Astrocyte (in vitro differentiated cells and primary cell): ENCODE measurements around the gene GRAMD1B. TPM values are rescaled to one million over a fixed set of nuclear protein-coding genes. Genes with fewer than 3 reads are reported as not detected.

Experiments
- DNase-seq: peaks from one replicate; pipeline ENCODE4 v3.0.0-alpha.2; 2010; ENCODE audit warnings: low read depth
- FAIRE-seq: peaks from 2 replicates; lab custom pipeline; 2011; peaks lifted over from hg19 to GRCh38; lab: Jason Lieb, UNC
- H2AFZ ChIP-seq: 2 replicates; pipeline ENCODE4 v1.6.0; 2012; ENCODE audit warnings: low read depth, low read length, inconsistent platforms
- H3K27ac ChIP-seq: 2 replicates; pipeline ENCODE4 v1.5.1; 2011; ENCODE audit warnings: low read depth, low read length, inconsistent platforms
- H3K27me3 ChIP-seq: 2 replicates; pipeline ENCODE4 v1.6.0; 2011; ENCODE audit warnings: low read length, inconsistent platforms; ENCODE audit not compliant: insufficient read depth
- H3K36me3 ChIP-seq: 2 replicates; pipeline ENCODE4 v1.5.1; 2011; ENCODE audit warnings: low read length, inconsistent platforms; ENCODE audit not compliant: insufficient read depth
- H3K4me1 ChIP-seq: 2 replicates; pipeline ENCODE4 v1.5.1; 2011; ENCODE audit warnings: low read length, inconsistent platforms; ENCODE audit not compliant: insufficient read depth
- H3K4me2 ChIP-seq: 2 replicates; pipeline ENCODE4 v1.6.0; 2012; ENCODE audit warnings: low read length, inconsistent platforms
- H3K4me3 ChIP-seq: 2 replicates; pipeline ENCODE4 v1.5.1; 2011; ENCODE audit warnings: low read depth, mild to moderate bottlenecking, low read length, inconsistent platforms; ENCODE audit not compliant: insufficient read depth
- H3K79me2 ChIP-seq: 2 replicates; pipeline ENCODE4 v1.6.0; 2012; ENCODE audit warnings: mild to moderate bottlenecking, low read length, inconsistent platforms; ENCODE audit not compliant: insufficient read depth
- H3K9ac ChIP-seq: 2 replicates; pipeline ENCODE4 v1.6.0; 2012; ENCODE audit warnings: mild to moderate bottlenecking, low read length, inconsistent platforms
- H3K9me3 ChIP-seq: 2 replicates; pipeline ENCODE4 v1.5.1; 2012; ENCODE audit warnings: low read depth, mild to moderate bottlenecking, low read length, inconsistent platforms; ENCODE audit not compliant: insufficient read depth
- H4K20me1 ChIP-seq: 2 replicates; pipeline ENCODE4 v1.6.0; 2012; ENCODE audit warnings: low read length, inconsistent platforms; ENCODE audit not compliant: insufficient read depth
- H3K27ac Mint-ChIP-seq: one replicate; pipeline ENCODE4 v1.8.0; 2021; ENCODE audit warnings: mild to moderate bottlenecking, mixed read lengths; ENCODE audit not compliant: unreplicated experiment
- H3K27me3 Mint-ChIP-seq: one replicate; pipeline ENCODE4 v1.8.0; 2021; ENCODE audit warnings: low read depth, mixed read lengths; ENCODE audit not compliant: unreplicated experiment
- H3K36me3 Mint-ChIP-seq: one replicate; pipeline ENCODE4 v1.8.0; 2021; ENCODE audit warnings: low read depth, mixed read lengths; ENCODE audit not compliant: unreplicated experiment
- H3K4me1 Mint-ChIP-seq: one replicate; pipeline ENCODE4 v1.8.0; 2021; ENCODE audit warnings: low read depth, mixed read lengths; ENCODE audit not compliant: unreplicated experiment
- H3K4me3 Mint-ChIP-seq: one replicate; pipeline ENCODE4 v1.8.0; 2021; ENCODE audit warnings: mild to moderate bottlenecking, moderate library complexity, mixed read lengths; ENCODE audit not compliant: unreplicated experiment
- H3K9me3 Mint-ChIP-seq: one replicate; pipeline ENCODE4 v1.8.0; 2021; ENCODE audit warnings: mild to moderate bottlenecking, mixed read lengths; ENCODE audit not compliant: unreplicated experiment
- CTCF ChIP-seq: IDR thresholded peaks from 2 replicates; pipeline ENCODE4 v1.5.1; 2011; ENCODE audit warnings: low read depth, mild to moderate bottlenecking, inconsistent platforms, low read length, moderate library complexity; ENCODE audit not compliant: insufficient read depth
- EZH2 ChIP-seq: IDR thresholded peaks from 2 replicates; pipeline ENCODE4 v1.6.1; 2012; ENCODE audit warnings: mild to moderate bottlenecking, low read length, inconsistent platforms; ENCODE audit not compliant: insufficient read depth
- total RNA-seq: library from RNA; stranded (reverse); gene quantifications from 2 replicates; pipeline ENCODE4 v1.2.1, GENCODE V29; 2021

Gene GRAMD1B
- total RNA-seq, 1 donor from 2014 or later: 6.5 TPM

GRCh38 chr11:123573286-123573685 is 143.2 kb downstream of the GRAMD1B start:
- FAIRE-seq: no peak
- no peak overlapping the region for H3K4me3 ChIP-seq
- H3K27ac ChIP-seq: no peak overlapping the region
- TF ChIP-seq EZH2: no peak
- TF ChIP-seq CTCF: no peak
- H3K27ac Mint-ChIP-seq: no peak overlapping the region
- no peak overlapping the region for H3K4me2 ChIP-seq
- peaks cover 4% of the 10 kb centered on the region for H3K27me3 ChIP-seq
- H3K79me2 ChIP-seq: no peaks in the 10 kb centered on the region
- H3K9ac ChIP-seq: no peak overlapping the region
- H3K4me1 ChIP-seq: no peaks in the 10 kb centered on the region
- no peaks in the 10 kb centered on the region for H3K9me3 Mint-ChIP-seq
- peaks cover 8% of the 10 kb centered on the region for H3K27me3 Mint-ChIP-seq
- no peaks in the 10 kb centered on the region for H3K36me3 Mint-ChIP-seq
- H4K20me1 ChIP-seq: peaks cover 11% of the 10 kb centered on the region
- H3K9me3 ChIP-seq: no peaks in the 10 kb centered on the region
- no peak for DNase-seq
- H3K36me3 ChIP-seq: no peaks in the 10 kb centered on the region
- no peak overlapping the region for H2AFZ ChIP-seq
- no peak overlapping the region for H3K4me3 Mint-ChIP-seq
- H3K4me1 Mint-ChIP-seq: peaks cover 4% of the 10 kb centered on the region

- no peak overlapping the region for H3K27ac ChIP-seq
- Mint-ChIP-seq H3K4me3 (no peak overlapping the region), H3K36me3 (no peaks in the 10 kb centered on the region), H3K4me1 (peaks cover 4% of the 10 kb centered on the region), H3K9me3 (no peaks in the 10 kb centered on the region), H3K27ac (no peak overlapping the region), H3K27me3 (peaks cover 19% of the 10 kb centered on the region)
- peaks cover 11% of the 10 kb centered on the region for H4K20me1 ChIP-seq
- FAIRE-seq (no peak), DNase-seq (no peak)
- no peak overlapping the region for H3K9ac ChIP-seq
- peaks cover 4% of the 10 kb centered on the region for H3K27me3 ChIP-seq
- H3K4me3 ChIP-seq: no peak overlapping the region
- no peak overlapping the region for H2AFZ ChIP-seq
- H3K4me1 ChIP-seq: no peaks in the 10 kb centered on the region
- TF ChIP-seq CTCF (no peak), EZH2 (no peak)
- H3K9me3 ChIP-seq: no peaks in the 10 kb centered on the region
- no peak overlapping the region for H3K4me2 ChIP-seq
- H3K79me2 ChIP-seq: no peaks in the 10 kb centered on the region
- H3K36me3 ChIP-seq: no peaks in the 10 kb centered on the region
These were observed 145.4 kb downstream of the GRAMD1B start for GRCh38 chr11:123575441-123575840.

- peaks cover 22% of the 10 kb centered on the region for H3K27me3 Mint-ChIP-seq
- Histone ChIP-seq H3K9ac (no peak overlapping the region), H3K36me3 (no peaks in the 10 kb centered on the region), H2AFZ (no peak overlapping the region), H3K9me3 (no peaks in the 10 kb centered on the region), H3K79me2 (no peaks in the 10 kb centered on the region), H3K27me3 (peaks cover 4% of the 10 kb centered on the region), H4K20me1 (peaks cover 14% of the 10 kb centered on the region), H3K4me2 (no peak overlapping the region), H3K27ac (no peak overlapping the region), H3K4me3 (no peak overlapping the region), H3K4me1 (no peaks in the 10 kb centered on the region)
- TF ChIP-seq CTCF: no peak
- no peak for TF ChIP-seq EZH2
- no peak overlapping the region for H3K4me3 Mint-ChIP-seq
- H3K9me3 Mint-ChIP-seq: no peaks in the 10 kb centered on the region
- no peak overlapping the region for H3K27ac Mint-ChIP-seq
- no peak for DNase-seq
- no peak for FAIRE-seq
- peaks cover 4% of the 10 kb centered on the region for H3K4me1 Mint-ChIP-seq
- no peaks in the 10 kb centered on the region for H3K36me3 Mint-ChIP-seq
These were observed 146.0 kb downstream of the GRAMD1B start for GRCh38 chr11:123576082-123576481.
